Suprapubic skin (tissue), 4 donors: Measurements from ENCODE around the gene RPS6KA5. TPM values are rescaled to one million over a fixed set of nuclear protein-coding genes. Genes with fewer than 3 reads are reported as not detected.
"Not testable (repeated sequence)": the region's sequence is repeated elsewhere in the genome, so short reads cannot be mapped to it uniquely, and the experiment has no call there.

Source experiments
- DNase-seq, 2 donors: peaks; one replicate each; pipeline ENCODE4 v3.0.0-alpha.2; 2019; ENCODE audit warnings: low spot score in 2 of 2
- H3K27ac ChIP-seq: fragments of 200-600 bp; sonication (generic); one replicate; pipeline ENCODE4 v1.5.1; 2019
- H3K27me3 ChIP-seq: fragments of 200-600 bp; sonication (generic); one replicate; pipeline ENCODE4 v1.5.1; 2019
- H3K36me3 ChIP-seq: fragments of 200-600 bp; sonication (generic); one replicate; pipeline ENCODE4 v1.5.1; 2019
- H3K4me1 ChIP-seq: fragments of 200-600 bp; sonication (generic); one replicate; pipeline ENCODE4 v1.5.1; 2019
- H3K4me3 ChIP-seq: fragments of 200-600 bp; sonication (generic); one replicate; pipeline ENCODE4 v1.5.1; 2019; ENCODE audit warnings: mild to moderate bottlenecking
- H3K9me3 ChIP-seq: fragments of 200-600 bp; sonication (generic); one replicate; pipeline ENCODE4 v1.5.1; 2019
- CTCF ChIP-seq, 2 donors: fragments of 200-600 bp in 1 of 2; fragments of 450-650 bp in 1 of 2; sonication (generic) in 1 of 2; IDR thresholded peaks; one replicate each; pipeline ENCODE4 v1.5.1; 2016 to 2019; ENCODE audit warnings: antibody characterized with exemption in 2 of 2, mild to moderate bottlenecking in 1 of 2, moderate library complexity in 1 of 2
- EP300 ChIP-seq: sonication (generic); formaldehyde crosslinking; IDR thresholded peaks from one replicate; pipeline ENCODE4 v1.6.1; 2017; ENCODE audit warnings: antibody characterized with exemption
- POLR2A ChIP-seq, 2 donors: fragments of 450-650 bp; IDR thresholded peaks; one replicate each; pipeline ENCODE4 v1.6.1; 2017; ENCODE audit warnings: antibody characterized with exemption in 2 of 2, mild to moderate bottlenecking in 2 of 2, moderate library complexity in 2 of 2
- POLR2AphosphoS5 ChIP-seq, 3 donors: sonication (generic); formaldehyde crosslinking; IDR thresholded peaks; one replicate each; pipeline ENCODE4 v1.6.1; 2017; ENCODE audit warnings: antibody characterized with exemption in 3 of 3
- WGBS: methylation state at CpG from one replicate; pipeline ENCODE4 v1.1.5; 2018; 5-methylcytosine and 5-hydroxymethylcytosine counted together
- total RNA-seq, 4 donors: library from RNA; depleted of rRNA; stranded (reverse); fragments of >200 nt; gene quantifications; one replicate each; pipeline ENCODE4 v1.1.0, GENCODE V29; 2016

Gene RPS6KA5
- total RNA-seq, 4 donors from 2014 or later = 6.4 to 14.2 (median 11.2) TPM

GRCh38 chr14:91036741-91037469 is 23.5 kb downstream of the RPS6KA5 start:
- Histone ChIP-seq H3K4me3 (no peak overlapping the region), H3K27ac (no peak overlapping the region), H3K9me3 (no peaks in the 10 kb centered on the region), H3K4me1 (peaks cover 15% of the 10 kb centered on the region), H3K36me3 (no peaks in the 10 kb centered on the region), H3K27me3 (no peaks in the 10 kb centered on the region)
- WGBS = 90% methylated on average over 2 of the region's 2 CpGs
- no peak for DNase-seq
- no peak for TF ChIP-seq POLR2AphosphoS5 (IDR thresholded peaks at IDR 0.05)
- TF ChIP-seq EP300 = no peak
- TF ChIP-seq CTCF (IDR thresholded peaks at IDR 0.05) = no peak
- no peak for TF ChIP-seq POLR2A (IDR thresholded peaks at IDR 0.05)

- TF ChIP-seq POLR2A (IDR thresholded peaks at IDR 0.05) (no peak), POLR2AphosphoS5 (IDR thresholded peaks at IDR 0.05) (no peak), CTCF (IDR thresholded peaks at IDR 0.05) (no peak), EP300 (no peak)
- no peak overlapping the region for H3K4me3 ChIP-seq
- no peak overlapping the region for H3K27ac ChIP-seq
- H3K4me1 ChIP-seq = peaks cover 15% of the 10 kb centered on the region
- no peaks in the 10 kb centered on the region for H3K27me3 ChIP-seq
- DNase-seq = no peak
- H3K9me3 ChIP-seq = no peaks in the 10 kb centered on the region
- 61% methylated on average over 1 of the region's 1 CpG for WGBS
- no peaks in the 10 kb centered on the region for H3K36me3 ChIP-seq
These were observed 24.6 kb downstream of the RPS6KA5 start for GRCh38 chr14:91035855-91036254.

- 78% methylated on average over 10 of the region's 10 CpGs for WGBS
- H3K9me3 ChIP-seq, H3K4me3 ChIP-seq, DNase-seq, H3K27me3 ChIP-seq, H3K36me3 ChIP-seq, H3K27ac ChIP-seq: not testable (repeated sequence)
- H3K4me1 ChIP-seq = peaks cover 22% of the 10 kb centered on the region
These were observed 26.1 kb downstream of the RPS6KA5 start for GRCh38 chr14:91034379-91034778.

GRCh38 chr14:91032248-91032647 is 28.2 kb downstream of the RPS6KA5 start:
- no peak overlapping the region for H3K27ac ChIP-seq
- no peak for DNase-seq
- H3K4me1 ChIP-seq = peaks cover 9% of the 10 kb centered on the region
- H3K27me3 ChIP-seq = no peaks in the 10 kb centered on the region
- 76% methylated on average over 3 of the region's 3 CpGs for WGBS
- TF ChIP-seq POLR2A (IDR thresholded peaks at IDR 0.05) (no peak), CTCF (IDR thresholded peaks at IDR 0.05) (no peak), POLR2AphosphoS5 (IDR thresholded peaks at IDR 0.05) (no peak), EP300 (no peak)
- no peaks in the 10 kb centered on the region for H3K9me3 ChIP-seq
- H3K4me3 ChIP-seq = no peak overlapping the region
- no peaks in the 10 kb centered on the region for H3K36me3 ChIP-seq

- Histone ChIP-seq H3K9me3 (no peaks in the 10 kb centered on the region), H3K36me3 (no peaks in the 10 kb centered on the region), H3K4me1 (peaks cover 9% of the 10 kb centered on the region), H3K27me3 (no peaks in the 10 kb centered on the region), H3K4me3 (no peak overlapping the region), H3K27ac (no peak overlapping the region)
- 94% methylated on average over 4 of the region's 4 CpGs for WGBS
- no peak for DNase-seq
- TF ChIP-seq EP300 = no peak
- TF ChIP-seq POLR2AphosphoS5 (IDR thresholded peaks at IDR 0.05) = no peak
- no peak for TF ChIP-seq CTCF (IDR thresholded peaks at IDR 0.05)
- TF ChIP-seq POLR2A (IDR thresholded peaks at IDR 0.05) = no peak
These were observed 28.8 kb downstream of the RPS6KA5 start for GRCh38 chr14:91031666-91032065.
